Upper lobe of left lung (tissue), 6 donors: ENCODE measurements around the gene LYPD6. TPM values are rescaled to one million over a fixed set of nuclear protein-coding genes. Genes with fewer than 3 reads are reported as not detected.

Source experiments
- ATAC-seq, 2 donors: fragments of 200-7000 bp; cut with Tn5 transposase; one replicate each; pipeline ENCODE4 v1.9.1; 2022; ENCODE audit warnings: mild to moderate bottlenecking in 2 of 2, moderate library complexity in 2 of 2; ENCODE audit not compliant: low FRiP score in 2 of 2
- DNase-seq, 2 donors: peaks; one replicate each; pipeline ENCODE4 v3.0.0-alpha.2; 2019 to 2020
- H3K27ac ChIP-seq, 4 donors: fragments of 200-600 bp; sonication (generic); one replicate each; pipeline ENCODE4 v1.5.1; 2016 to 2019
- H3K27me3 ChIP-seq, 4 donors: fragments of 200-600 bp; sonication (generic); one replicate each; pipeline ENCODE4 v1.5.1; 2017 to 2019
- H3K36me3 ChIP-seq, 4 donors: fragments of 200-600 bp; sonication (generic); one replicate each; pipeline ENCODE4 v1.5.1; 2016 to 2019
- H3K4me1 ChIP-seq, 4 donors: fragments of 200-600 bp; sonication (generic); one replicate each; pipeline ENCODE4 v1.5.1; 2018 to 2019
- H3K4me3 ChIP-seq, 4 donors: fragments of 200-600 bp; sonication (generic); one replicate each; pipeline ENCODE4 v1.5.1; 2017 to 2019; ENCODE audit warnings: mild to moderate bottlenecking in 2 of 4, moderate library complexity in 1 of 4
- H3K9me3 ChIP-seq, 4 donors: fragments of 200-600 bp; sonication (generic); one replicate each; pipeline ENCODE4 v1.5.1; 2018 to 2019
- EP300 ChIP-seq, 4 donors: sonication (generic); formaldehyde crosslinking; IDR thresholded peaks; one replicate each; pipeline ENCODE4 v1.5.1; 2017; ENCODE audit warnings: antibody characterized with exemption in 4 of 4, control low read depth in 2 of 4
- POLR2A ChIP-seq, 4 donors: fragments of 450-650 bp; IDR thresholded peaks; one replicate each; pipeline ENCODE4 v1.5.1; 2016 to 2017; ENCODE audit warnings: antibody characterized with exemption in 4 of 4, mild to moderate bottlenecking in 2 of 4
- POLR2AphosphoS5 ChIP-seq, 2 donors: sonication (generic); formaldehyde crosslinking; IDR thresholded peaks; one replicate each; pipeline ENCODE4 v1.5.1; 2017; ENCODE audit warnings: antibody characterized with exemption in 2 of 2
- WGBS, 2 donors: methylation state at CpG; one replicate each; pipeline ENCODE4 v1.1.5; 2017 to 2018; 5-methylcytosine and 5-hydroxymethylcytosine counted together
- total RNA-seq, 6 donors: library from RNA; depleted of rRNA in 4 of 6; stranded (reverse); fragments of >200 nt in 4 of 6; gene quantifications; one replicate each; pipeline versions ENCODE4 v1.1.0 to v1.2.1, GENCODE V29; 2016 to 2021
- TF ChIP-seq, protein P1 (sequence below), 6 experiments: fragments of 450-650 bp in 4 of 6; fragments of 200-600 bp in 2 of 6; sonication (generic) in 2 of 6; IDR thresholded peaks; one replicate each; pipeline ENCODE4 v1.5.1; 2016 to 2019; ENCODE audit warnings: antibody characterized with exemption in 6 of 6
- donor health status: DM: no; HTN: no; CAD: no; lungs with moderate emphysema.
- donor health status: DM: no; HTN: yes; CAD: no; lungs with severe emphysema.

The LYPD6 gene
- total RNA-seq, 6 donors from 2014 or later: 0.09 to 0.89 (median 0.33) TPM; not detected in 1

DNA sequence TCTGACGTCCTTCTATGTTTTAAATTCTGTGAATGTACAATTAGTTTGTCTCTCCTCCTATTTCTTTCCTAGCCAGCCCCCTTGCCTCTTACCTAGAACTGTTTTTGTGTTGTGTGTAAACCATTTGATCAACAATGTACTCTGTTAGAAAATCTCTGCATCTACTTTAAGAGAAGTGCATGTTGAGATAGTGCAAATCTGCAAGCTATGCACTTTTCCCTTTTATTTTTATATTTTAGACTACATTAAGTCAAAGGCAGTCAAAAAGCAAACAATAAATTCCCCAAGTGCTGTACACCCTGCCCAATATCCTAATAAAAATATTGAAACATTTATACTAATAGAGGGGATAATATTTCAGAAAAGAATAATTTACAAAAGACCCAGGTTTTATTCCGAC, 13.7 kb downstream of the LYPD6 start:
- no peaks in the 10 kb centered on the region for H3K9me3 ChIP-seq
- ATAC-seq (no peak), DNase-seq (no peak)
- no peak overlapping the region for H3K4me3 ChIP-seq
- no peaks in the 10 kb centered on the region for H3K27me3 ChIP-seq
- H3K4me1 ChIP-seq: no peaks in the 10 kb centered on the region
- H3K36me3 ChIP-seq: no peaks in the 10 kb centered on the region
- TF ChIP-seq EP300 (IDR thresholded peaks at IDR 0.05) (no peak), POLR2A (IDR thresholded peaks at IDR 0.05) (no peak), POLR2AphosphoS5 (IDR thresholded peaks at IDR 0.05) (no peak)
- TF ChIP-seq, protein P1, sequence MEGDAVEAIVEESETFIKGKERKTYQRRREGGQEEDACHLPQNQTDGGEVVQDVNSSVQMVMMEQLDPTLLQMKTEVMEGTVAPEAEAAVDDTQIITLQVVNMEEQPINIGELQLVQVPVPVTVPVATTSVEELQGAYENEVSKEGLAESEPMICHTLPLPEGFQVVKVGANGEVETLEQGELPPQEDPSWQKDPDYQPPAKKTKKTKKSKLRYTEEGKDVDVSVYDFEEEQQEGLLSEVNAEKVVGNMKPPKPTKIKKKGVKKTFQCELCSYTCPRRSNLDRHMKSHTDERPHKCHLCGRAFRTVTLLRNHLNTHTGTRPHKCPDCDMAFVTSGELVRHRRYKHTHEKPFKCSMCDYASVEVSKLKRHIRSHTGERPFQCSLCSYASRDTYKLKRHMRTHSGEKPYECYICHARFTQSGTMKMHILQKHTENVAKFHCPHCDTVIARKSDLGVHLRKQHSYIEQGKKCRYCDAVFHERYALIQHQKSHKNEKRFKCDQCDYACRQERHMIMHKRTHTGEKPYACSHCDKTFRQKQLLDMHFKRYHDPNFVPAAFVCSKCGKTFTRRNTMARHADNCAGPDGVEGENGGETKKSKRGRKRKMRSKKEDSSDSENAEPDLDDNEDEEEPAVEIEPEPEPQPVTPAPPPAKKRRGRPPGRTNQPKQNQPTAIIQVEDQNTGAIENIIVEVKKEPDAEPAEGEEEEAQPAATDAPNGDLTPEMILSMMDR (IDR thresholded peaks at IDR 0.05): no peak
- 83 to 89% methylated on average over 2 of the region's 2 CpGs for WGBS, 2 donors
- no peak overlapping the region for H3K27ac ChIP-seq

DNA sequence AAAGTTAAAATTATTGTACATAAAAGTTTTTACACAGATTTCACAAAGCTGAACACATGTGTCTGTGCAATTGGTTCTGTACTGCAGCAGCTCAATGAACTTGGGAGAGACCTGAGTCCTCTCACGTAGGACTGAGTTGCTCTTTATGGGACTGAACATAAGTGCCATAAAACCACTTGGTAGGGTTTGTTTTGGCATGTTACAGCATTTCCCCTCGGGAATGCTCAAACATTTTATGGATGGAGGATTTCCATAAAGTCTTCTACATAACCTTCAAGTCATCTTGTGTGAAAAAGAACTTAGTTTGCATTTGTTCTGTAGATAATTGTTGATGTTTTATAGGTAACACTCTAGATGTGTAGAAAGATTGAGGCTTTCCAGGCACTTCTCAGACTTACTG, 15.9 kb downstream of the LYPD6 start:
- Histone ChIP-seq H3K4me1 (no peaks in the 10 kb centered on the region), H3K36me3 (no peaks in the 10 kb centered on the region), H3K9me3 (no peaks in the 10 kb centered on the region), H3K27ac (no peak overlapping the region), H3K27me3 (no peaks in the 10 kb centered on the region), H3K4me3 (no peak overlapping the region)
- no peak for TF ChIP-seq POLR2AphosphoS5 (IDR thresholded peaks at IDR 0.05)
- TF ChIP-seq EP300 (IDR thresholded peaks at IDR 0.05): no peak
- TF ChIP-seq POLR2A (IDR thresholded peaks at IDR 0.05): no peak
- TF ChIP-seq, protein P1 (IDR thresholded peaks at IDR 0.05): no peak
- ATAC-seq: no peak
- WGBS, 2 donors: 54 to 71% methylated on average over 2 of the region's 2 CpGs
- no peak for DNase-seq

DNA sequence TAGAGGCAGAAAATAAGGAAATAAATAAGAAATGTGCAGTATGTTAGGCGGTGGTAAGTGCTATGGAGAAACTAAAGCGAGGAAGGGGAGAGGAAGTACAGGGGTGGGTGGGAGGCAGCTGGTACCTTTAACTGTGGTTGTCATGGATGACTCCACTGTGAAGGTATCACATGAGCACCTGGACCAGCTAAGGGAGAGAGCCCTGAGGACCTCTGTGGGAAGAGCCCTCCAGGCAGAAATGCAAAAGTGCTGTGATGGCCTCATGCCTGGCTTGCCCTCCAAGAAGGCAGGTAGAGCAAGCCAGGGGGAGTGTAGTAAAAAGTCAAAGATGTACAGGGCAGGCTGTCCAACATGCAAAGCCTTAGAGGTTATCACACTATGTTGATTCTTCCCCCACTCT, 17.9 kb downstream of the LYPD6 start:
- DNase-seq: no peak
- WGBS, 2 donors: 95 to 99% methylated on average over 2 of the region's 2 CpGs
- H3K27ac ChIP-seq: no peak overlapping the region
- no peak overlapping the region for H3K4me3 ChIP-seq
- no peak for ATAC-seq
- no peaks in the 10 kb centered on the region for H3K36me3 ChIP-seq
- no peaks in the 10 kb centered on the region for H3K9me3 ChIP-seq
- H3K4me1 ChIP-seq: no peaks in the 10 kb centered on the region
- TF ChIP-seq EP300 (IDR thresholded peaks at IDR 0.05) (no peak), POLR2A (IDR thresholded peaks at IDR 0.05) (no peak)
- TF ChIP-seq, protein P1 (IDR thresholded peaks at IDR 0.05): no peak
- no peaks in the 10 kb centered on the region for H3K27me3 ChIP-seq

DNA sequence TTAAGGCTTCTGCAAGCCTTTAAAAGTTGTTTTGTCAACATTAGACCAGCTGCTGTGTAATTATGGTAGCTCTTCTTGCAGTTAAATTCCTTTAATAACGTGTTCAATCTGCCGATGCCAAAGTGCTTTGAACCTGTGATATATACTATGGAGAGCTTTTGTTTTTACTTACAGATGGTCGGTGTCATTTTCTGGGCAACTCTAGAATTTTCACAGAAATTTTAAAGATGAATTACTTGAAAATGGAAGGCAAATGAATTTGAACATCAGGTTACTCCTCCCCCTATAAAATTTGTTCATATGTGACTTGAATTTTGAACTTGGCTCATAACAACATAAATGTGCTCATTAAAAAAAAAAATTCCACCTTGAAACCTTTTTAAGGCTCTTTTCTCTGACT, 23.0 kb downstream of the LYPD6 start:
- no peak for TF ChIP-seq POLR2AphosphoS5 (IDR thresholded peaks at IDR 0.05)
- TF ChIP-seq, protein P1 (IDR thresholded peaks at IDR 0.05): no peak
- no peak for TF ChIP-seq POLR2A (IDR thresholded peaks at IDR 0.05)
- no peak for TF ChIP-seq EP300 (IDR thresholded peaks at IDR 0.05)
- no peak for DNase-seq
- WGBS, 2 donors: 78 to 85% methylated on average over 3 of the region's 3 CpGs

DNA sequence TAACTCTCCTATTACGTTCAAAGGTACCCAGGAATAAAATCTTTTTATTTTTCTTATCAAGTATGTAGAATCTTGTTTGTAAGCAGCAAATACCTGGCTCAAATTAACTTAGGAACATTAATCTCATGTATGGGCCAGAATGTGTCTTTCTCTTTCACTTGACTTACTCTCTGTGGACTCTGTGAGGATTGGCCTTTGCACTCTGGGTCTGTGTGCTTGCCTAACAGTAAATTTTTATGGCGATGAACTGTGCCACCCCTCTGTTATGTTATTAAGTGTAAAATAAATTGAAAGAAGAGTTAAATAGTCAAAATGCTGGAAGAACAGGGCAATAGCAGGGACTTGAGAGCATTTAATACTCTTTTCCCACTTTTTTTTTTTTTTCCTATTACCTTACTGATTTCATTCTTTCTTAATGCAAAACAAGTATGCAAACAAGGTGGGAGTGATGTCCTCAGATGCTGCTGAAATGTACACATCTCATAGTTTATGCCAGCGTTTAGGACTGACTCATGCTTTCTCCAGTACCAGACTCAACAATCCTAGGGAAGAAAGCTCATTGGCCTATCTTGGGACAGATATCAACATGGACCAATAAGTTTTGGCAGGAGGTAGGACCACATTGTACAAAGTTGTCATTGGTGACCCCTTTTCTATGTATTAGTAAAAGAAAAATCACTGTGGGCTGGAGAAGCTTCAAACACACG, 25.5 kb downstream of the LYPD6 start:
- no peak overlapping the region for H3K27ac ChIP-seq
- 90% methylated on average over 4 of the region's 4 CpGs for WGBS, 2 donors

More for the DNA sequence above, 23.0 kb downstream of the LYPD6 start:
- Histone ChIP-seq H3K27me3 (no peaks in the 10 kb centered on the region), H3K9me3 (no peaks in the 10 kb centered on the region), H3K27ac (no peak overlapping the region), H3K4me1 (no peaks in the 10 kb centered on the region), H3K4me3 (no peak overlapping the region), H3K36me3 (no peaks in the 10 kb centered on the region)
- no peak for ATAC-seq

More for the DNA sequence above, 25.5 kb downstream of the LYPD6 start:
- H3K27me3 ChIP-seq: no peaks in the 10 kb centered on the region
- no peak for DNase-seq
- no peak for ATAC-seq
- H3K4me3 ChIP-seq: no peak overlapping the region
- no peaks in the 10 kb centered on the region for H3K9me3 ChIP-seq
- H3K36me3 ChIP-seq: no peaks in the 10 kb centered on the region
- TF ChIP-seq POLR2A (IDR thresholded peaks at IDR 0.05) (no peak), EP300 (IDR thresholded peaks at IDR 0.05) (no peak), POLR2AphosphoS5 (IDR thresholded peaks at IDR 0.05) (no peak)
- TF ChIP-seq, protein P1 (IDR thresholded peaks at IDR 0.05): no peak
- H3K4me1 ChIP-seq: no peaks in the 10 kb centered on the region
